Measurements from ENCODE around the gene TMC7. TPM values are rescaled to one million over a fixed set of nuclear protein-coding genes. Genes with fewer than 3 reads are reported as not detected.

TMC7 gene
- total and polyA plus RNA-seq, 4 donors, result 1.5 to 7.0 (median 3.0) TPM

DNA sequence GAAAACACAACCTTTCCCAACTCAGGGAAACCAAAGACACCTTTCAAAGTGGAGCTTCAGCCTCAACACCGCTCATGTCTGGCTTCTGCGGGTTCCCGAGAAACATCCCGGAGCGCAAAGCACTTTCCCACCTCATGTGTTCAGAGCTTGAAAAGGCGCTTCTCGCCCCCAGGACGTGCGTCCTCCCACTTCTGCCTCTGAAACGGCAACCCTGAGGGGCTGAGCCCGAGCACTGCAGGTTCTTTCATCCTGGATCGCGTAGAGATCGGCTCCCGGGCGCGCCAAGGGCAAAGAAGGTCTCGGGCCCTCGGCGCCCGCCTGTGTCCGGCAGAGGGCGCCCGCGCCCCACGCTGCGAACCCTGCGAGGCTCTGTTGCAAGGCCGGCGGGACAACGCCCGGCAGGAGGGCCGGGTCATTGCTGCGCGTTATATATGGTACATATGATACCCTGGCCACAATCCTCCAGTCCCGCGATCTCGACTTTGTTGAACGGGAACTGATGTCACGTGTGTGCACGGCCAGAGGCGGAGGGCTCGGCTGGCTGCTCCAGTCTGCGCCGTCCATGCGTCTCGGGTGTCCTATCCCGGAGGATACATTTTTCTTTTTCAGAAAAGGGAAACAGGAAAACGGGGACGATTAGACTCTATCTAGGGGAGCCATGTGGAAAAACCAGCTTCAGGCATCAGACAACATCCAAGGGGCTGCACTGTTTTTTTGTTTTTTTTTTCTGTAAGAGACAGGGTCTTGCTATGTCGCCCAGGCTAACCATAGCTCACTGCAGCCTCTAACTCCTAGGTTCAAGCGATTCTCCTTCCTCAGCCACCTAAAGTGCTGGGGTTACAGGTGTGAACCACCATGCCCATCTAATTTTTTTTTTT, 102.8 kb downstream of the TMC7 start:
- no peaks in the 10 kb centered on the region for H3K9me3 ChIP-seq (ENCODE audit: control insufficient read depth in 4 of 4, insufficient read depth in 3 of 4, low read length in 3 of 4)
- H3K27me3 ChIP-seq (ENCODE audit: control insufficient read depth in 3 of 3, insufficient read depth in 3 of 3, low read length in 2 of 3), result no peaks in the 10 kb centered on the region
- WGBS, 2 donors, result 5 to 8% methylated on average over 52 of the region's 52 CpGs
- H3K27ac ChIP-seq (ENCODE audit: low read depth in 1 of 2, low read length in 1 of 2), result peak overlapping the region in 1 of 2 donors; percentile 79
- peak; percentile 95 to 97 (median 97) for DNase-seq
- H3K4me1 ChIP-seq (ENCODE audit: control insufficient read depth in 5 of 5, insufficient read depth in 5 of 5, low read length in 5 of 5), result peaks cover 0 to 12% (median 3%) of the 10 kb centered on the region in 5 donors
- H3K4me3 ChIP-seq, result peak overlapping the region; percentile 56
- peak; percentile 96 for ATAC-seq (ENCODE audit: insufficient read depth, low FRiP score)
- H3K9ac ChIP-seq (ENCODE audit: insufficient read depth in 1 of 2, low read length in 2 of 2), result peak overlapping the region; percentile 28 to 90
- TF ChIP-seq, protein P1, sequence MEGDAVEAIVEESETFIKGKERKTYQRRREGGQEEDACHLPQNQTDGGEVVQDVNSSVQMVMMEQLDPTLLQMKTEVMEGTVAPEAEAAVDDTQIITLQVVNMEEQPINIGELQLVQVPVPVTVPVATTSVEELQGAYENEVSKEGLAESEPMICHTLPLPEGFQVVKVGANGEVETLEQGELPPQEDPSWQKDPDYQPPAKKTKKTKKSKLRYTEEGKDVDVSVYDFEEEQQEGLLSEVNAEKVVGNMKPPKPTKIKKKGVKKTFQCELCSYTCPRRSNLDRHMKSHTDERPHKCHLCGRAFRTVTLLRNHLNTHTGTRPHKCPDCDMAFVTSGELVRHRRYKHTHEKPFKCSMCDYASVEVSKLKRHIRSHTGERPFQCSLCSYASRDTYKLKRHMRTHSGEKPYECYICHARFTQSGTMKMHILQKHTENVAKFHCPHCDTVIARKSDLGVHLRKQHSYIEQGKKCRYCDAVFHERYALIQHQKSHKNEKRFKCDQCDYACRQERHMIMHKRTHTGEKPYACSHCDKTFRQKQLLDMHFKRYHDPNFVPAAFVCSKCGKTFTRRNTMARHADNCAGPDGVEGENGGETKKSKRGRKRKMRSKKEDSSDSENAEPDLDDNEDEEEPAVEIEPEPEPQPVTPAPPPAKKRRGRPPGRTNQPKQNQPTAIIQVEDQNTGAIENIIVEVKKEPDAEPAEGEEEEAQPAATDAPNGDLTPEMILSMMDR (IDR thresholded peaks at IDR 0.05; ENCODE audit: control extremely low read depth, extremely low read depth), result peak; percentile 92
- H3K36me3 ChIP-seq (ENCODE audit: control insufficient read depth in 4 of 4, insufficient read depth in 4 of 4, low read length in 4 of 4), result no peaks in the 10 kb centered on the region

DNA sequence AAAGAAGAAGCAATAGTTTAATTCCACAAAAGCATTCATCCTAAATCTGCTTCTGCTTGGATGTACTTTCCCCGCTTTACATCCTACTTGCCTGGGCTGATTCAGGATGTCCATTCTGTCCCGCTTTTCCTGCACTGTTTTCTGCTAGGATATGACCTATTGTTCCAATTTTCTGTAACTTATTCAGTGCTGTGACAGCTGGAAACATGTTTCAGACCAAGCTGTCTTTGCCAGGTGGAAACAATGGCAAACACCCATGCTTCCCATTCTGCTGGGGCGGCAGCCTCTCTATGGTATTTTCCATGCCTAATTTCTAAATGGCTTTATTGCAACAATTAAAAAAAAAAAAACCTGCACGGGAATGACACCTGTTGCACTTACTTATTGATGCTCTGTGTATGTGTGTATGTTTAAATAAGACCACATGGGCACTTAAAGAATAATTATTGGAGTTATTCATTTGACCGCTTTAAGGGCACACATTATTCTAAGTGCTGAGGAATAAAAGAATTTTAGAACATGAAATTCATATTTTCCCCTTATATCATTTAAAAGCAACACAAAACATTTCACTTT, 104.7 kb downstream of the TMC7 start:
- Histone ChIP-seq H3K4me1 (ENCODE audit: control insufficient read depth in 5 of 5, insufficient read depth in 5 of 5, low read length in 5 of 5) (peaks cover 0 to 17% (median 3%) of the 10 kb centered on the region in 5 donors), H3K27me3 (ENCODE audit: control insufficient read depth in 3 of 3, insufficient read depth in 3 of 3, low read length in 2 of 3) (no peaks in the 10 kb centered on the region), H3K27ac (ENCODE audit: low read depth in 1 of 2, low read length in 1 of 2) (no peak overlapping the region), H3K9me3 (ENCODE audit: control insufficient read depth in 4 of 4, insufficient read depth in 3 of 4, low read length in 3 of 4) (no peaks in the 10 kb centered on the region), H3K9ac (ENCODE audit: insufficient read depth in 1 of 2, low read length in 2 of 2) (no peak overlapping the region), H3K36me3 (ENCODE audit: control insufficient read depth in 4 of 4, insufficient read depth in 4 of 4, low read length in 4 of 4) (no peaks in the 10 kb centered on the region), H3K4me3 (no peak overlapping the region)
- TF ChIP-seq, protein P1 (IDR thresholded peaks at IDR 0.05; ENCODE audit: control extremely low read depth, extremely low read depth), result no peak
- WGBS, 2 donors, result 72 to 92% methylated on average over 5 of the region's 5 CpGs
- peak in 1 of 3 donors; percentile 35 for DNase-seq
- ATAC-seq (ENCODE audit: insufficient read depth, low FRiP score), result no peak

DNA sequence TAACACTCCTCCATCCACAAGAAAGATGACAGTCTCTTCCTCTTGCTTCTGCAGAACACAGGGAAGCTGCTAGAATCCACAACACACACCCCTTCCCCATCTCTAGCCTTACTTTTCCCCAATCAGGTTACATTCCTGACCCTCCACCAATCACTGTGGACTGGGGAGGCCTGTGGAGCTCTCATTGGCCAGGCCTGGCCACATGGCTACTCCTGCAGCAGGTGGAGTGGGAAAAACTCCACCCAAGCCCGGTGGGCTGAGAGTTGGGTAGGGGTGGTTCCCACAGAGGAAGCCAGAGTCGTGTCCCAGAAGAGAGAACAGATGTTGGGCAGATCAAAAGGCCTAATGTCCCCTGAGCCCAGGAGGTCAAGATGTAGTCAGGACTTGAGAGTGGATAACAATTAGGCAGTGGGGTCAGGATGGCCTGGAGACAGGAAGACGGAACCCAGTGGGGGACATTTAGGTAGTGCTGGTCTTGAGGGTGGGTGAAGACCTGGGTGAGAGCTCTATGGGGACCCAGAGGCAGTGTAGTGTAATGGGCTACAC, 105.7 kb downstream of the TMC7 start:
- Histone ChIP-seq H3K27me3 (ENCODE audit: control insufficient read depth in 3 of 3, insufficient read depth in 3 of 3, low read length in 2 of 3) (no peaks in the 10 kb centered on the region), H3K9ac (ENCODE audit: insufficient read depth in 1 of 2, low read length in 2 of 2) (no peak overlapping the region), H3K9me3 (ENCODE audit: control insufficient read depth in 4 of 4, insufficient read depth in 3 of 4, low read length in 3 of 4) (no peaks in the 10 kb centered on the region), H3K36me3 (ENCODE audit: control insufficient read depth in 4 of 4, insufficient read depth in 4 of 4, low read length in 4 of 4) (no peaks in the 10 kb centered on the region), H3K27ac (ENCODE audit: low read depth in 1 of 2, low read length in 1 of 2) (no peak overlapping the region), H3K4me1 (ENCODE audit: control insufficient read depth in 5 of 5, insufficient read depth in 5 of 5, low read length in 5 of 5) (peaks cover 0 to 17% (median 3%) of the 10 kb centered on the region in 5 donors), H3K4me3 (no peak overlapping the region)
- ATAC-seq (ENCODE audit: insufficient read depth, low FRiP score), result no peak
- 83 to 88% methylated on average over 3 of the region's 3 CpGs for whole genome bisulfite sequencing, 2 donors
- DNase-seq, result no peak
- TF ChIP-seq, protein P1 (IDR thresholded peaks at IDR 0.05; ENCODE audit: control extremely low read depth, extremely low read depth), result no peak
